Pons (tissue), 1 donor: ENCODE measurements around the gene SH3D19.
"Not testable (repeated sequence)": the region's sequence is repeated elsewhere in the genome, so short reads cannot be mapped to it uniquely, and the experiment has no call there.

Experiments
- DNase-seq: peaks from one replicate; pipeline ENCODE4 v3.0.0-alpha.2; 2016; ENCODE audit warnings: low spot score

Gene SH3D19

GRCh38 chr4:151099229-151099975 is 226.0 kb downstream of the SH3D19 start, which contains the start of gene RPS3A:
RPS3A (plus strand) TSS chr4:151099628; CDS start chr4:151099653, 25 bp downstream.
- DNase-seq = peak; percentile 96

DNA sequence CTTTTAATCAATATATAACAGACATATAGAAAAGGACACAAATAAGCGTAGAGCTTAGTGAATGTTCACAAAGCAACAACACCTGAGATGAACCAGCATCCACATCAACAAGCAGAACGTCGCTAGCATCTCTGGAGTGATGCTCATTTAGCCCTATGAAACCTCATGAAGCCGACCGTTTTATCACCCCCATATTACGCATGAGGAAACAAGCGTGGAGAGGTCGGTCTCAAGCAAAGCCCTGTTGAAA is 226.5 kb downstream of the SH3D19 start:
- DNase-seq = no peak

- DNase-seq = no peak
Measured at GRCh38 chr4:151097759-151098158, 227.6 kb downstream of the SH3D19 start.

GRCh38 chr4:151095142-151095541 is 230.3 kb downstream of the SH3D19 start:
- DNase-seq = no peak

DNA sequence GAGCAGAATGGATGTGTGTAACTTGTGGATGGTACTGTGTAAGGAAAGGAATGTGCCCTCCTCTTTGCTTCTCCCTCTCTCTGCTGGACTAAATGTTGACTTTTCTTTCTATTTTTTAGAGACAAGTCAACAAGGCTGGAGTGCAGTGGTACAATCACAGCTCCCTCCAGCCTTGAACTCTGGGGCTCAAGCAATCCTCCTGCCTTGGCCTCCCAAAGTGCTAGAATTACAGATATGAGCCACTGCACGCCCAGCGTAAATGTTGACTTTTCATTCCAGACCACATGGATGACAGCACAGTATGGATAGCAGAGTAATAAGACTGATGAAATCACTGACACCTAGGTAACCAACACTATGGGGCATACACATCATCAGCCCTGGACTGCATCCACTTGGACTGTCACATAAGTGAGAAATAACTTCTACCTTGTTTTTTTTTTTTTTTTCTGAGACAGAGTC is 231.1 kb downstream of the SH3D19 start:
- DNase-seq = no peak

DNA sequence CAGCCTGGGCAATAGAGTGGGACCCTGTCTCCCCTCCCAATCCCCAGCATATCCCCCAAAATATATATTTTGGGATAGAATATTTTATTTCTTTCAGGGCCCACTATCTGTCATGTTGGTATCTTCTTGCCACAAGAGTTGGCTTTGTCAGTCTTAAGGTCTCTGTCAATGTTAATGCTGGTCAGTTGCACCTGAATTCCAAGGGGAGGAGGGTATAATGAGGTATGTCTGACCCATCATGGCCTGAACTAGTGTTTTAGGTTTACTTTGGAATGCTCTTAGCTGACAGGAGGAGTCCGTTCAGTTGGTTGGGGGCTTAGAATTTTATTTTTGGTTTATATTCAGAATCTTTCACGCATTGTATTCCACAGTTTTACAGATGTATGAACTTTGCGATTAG is 232.2 kb downstream of the SH3D19 start:
- DNase-seq = no peak

- DNase-seq = no peak
Measured at GRCh38 chr4:151092488-151092887, 232.9 kb downstream of the SH3D19 start.

DNA sequence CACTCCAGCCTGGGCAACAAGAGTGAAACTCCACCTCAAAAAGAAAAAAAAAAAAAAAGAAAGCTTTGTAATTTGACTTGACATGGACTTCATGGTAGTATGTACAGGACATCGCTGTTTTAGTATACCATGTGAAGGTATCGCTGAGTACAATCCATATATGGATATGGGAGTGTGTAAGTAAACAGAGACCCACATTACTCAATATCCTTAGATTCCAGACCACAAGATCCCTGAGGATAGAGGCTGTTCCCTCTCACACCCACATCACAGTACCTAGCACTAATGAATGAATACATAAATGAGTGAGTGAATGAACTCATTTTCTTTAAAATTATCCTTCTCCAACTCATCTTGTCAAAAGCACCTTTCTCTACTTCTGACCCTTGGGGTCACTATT is 234.4 kb downstream of the SH3D19 start:
- no peak for DNase-seq

DNA sequence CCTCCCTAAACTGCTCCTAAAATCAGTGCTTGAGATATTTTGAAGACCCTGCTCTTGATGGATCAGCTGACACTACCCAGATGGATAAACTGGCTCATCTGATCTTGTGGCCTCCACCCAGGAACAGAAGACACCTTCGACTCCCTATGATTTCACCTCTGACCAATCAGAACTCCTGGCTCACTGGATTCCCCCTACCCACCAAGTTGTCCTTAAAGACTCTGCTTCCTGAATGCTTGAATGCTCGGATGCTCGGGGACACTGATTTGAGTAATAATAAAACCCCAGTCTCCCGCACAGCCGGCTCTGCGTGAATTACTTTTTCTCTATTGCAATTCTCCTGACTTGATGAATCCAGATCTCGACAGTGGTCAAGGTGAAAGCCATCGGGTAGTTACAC is 237.9 kb downstream of the SH3D19 start:
- DNase-seq = no peak

- not testable (repeated sequence) for DNase-seq
Measured at GRCh38 chr4:151077978-151078377, 247.4 kb downstream of the SH3D19 start.

DNA sequence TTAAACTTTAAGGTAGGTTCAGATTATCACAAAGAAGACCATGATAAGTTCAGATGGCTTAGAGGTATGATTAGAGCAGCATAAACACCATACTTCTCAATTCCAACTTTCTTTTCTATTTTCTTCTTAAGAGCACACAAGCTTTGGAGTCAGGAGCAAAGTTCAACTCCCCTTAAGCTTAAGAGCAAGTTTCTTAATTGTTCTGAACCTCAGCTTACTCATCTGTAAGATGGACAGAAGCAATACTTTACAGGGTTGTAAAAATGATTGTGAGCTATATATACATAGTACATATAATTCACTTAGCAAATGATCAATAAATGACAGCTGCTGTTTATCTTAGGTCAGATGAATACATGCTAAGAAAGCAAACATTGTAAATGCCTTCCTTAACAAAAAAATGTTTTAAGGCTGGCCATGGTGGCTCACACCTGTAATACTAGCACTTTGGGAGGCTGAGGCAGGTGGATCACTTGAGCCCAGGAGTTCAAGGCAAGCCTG is 250.9 kb downstream of the SH3D19 start:
- DNase-seq = no peak
